GDM1 (cell line): Measurements from ENCODE around the gene LMO4.

ENCODE experiments used
- DNase-seq: peaks from one replicate; lab custom pipeline; 2025; lab: John Stamatoyannopoulos, UW

Gene LMO4

DNA sequence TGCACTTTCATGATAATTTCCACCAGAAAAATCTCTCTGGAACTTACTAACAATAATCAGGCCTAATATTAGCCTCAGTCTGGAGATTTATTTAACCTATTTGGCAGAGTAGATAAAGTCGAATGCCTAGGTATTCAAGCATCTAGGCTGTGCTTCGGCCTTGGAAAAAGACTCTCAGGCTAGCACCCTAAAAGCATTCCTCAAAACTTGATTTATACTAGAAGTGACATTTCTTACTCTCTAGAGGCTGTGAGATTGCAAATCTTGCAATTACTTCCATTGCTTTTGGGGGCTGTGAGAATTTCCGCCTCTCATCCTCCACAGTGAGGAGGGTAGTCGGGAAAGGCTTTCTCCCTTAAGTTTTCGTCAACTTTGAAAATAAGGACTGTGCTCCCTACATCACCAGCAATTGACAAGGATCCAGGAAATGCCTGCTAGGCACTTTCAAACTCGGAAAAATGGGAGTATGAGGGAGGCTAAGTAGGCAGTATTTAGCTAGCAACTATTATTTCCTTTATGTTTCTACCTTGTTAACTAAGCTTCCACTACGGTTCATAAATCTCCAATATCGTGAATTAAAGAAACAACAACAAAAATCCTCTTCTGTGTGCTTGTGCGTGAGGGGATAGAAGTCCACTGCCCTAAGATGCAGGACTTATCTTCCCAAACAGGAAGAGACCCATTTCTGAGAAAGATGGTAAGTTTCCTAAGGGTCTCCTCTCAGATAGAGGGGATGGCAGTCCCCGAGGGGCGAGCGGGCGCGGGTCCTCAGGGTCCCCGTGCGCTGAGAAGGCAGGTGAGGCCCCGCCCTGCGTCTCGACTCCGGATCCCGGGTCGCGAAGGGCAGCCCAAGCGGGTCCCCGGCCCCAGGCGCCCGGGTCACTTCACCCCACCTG, 1.1 kb upstream of the LMO4 start:
- no peak for DNase-seq

DNA sequence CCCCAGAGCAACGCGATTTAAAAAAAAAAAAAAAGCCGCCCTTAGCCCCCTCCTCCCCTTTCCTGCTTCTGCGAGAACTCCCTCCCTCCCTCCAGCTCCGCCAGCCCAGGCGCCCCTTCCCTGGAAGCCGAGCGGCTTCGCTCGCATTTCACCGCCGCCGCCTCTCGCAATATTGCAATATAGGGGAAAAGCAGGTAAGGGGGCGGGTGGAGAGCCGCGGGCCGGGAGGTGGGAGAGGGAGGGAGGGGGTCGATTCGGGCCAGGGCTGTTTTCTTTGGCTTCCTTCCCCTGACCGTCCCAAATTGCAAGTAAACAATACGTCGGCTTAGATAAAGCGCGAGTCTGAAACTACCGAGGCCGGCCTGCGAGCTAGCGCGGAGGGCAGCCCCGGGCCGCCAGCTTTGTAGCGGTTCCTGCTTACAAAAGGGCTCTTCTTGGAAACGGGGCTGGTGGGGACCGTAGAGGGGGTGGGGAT, 408 bp downstream of the LMO4 start:
- DNase-seq: peak; percentile 17

GRCh38 chr1:87329526-87330056, 911 bp downstream of the LMO4 start:
- no peak for DNase-seq

- no peak for DNase-seq
Observed at GRCh38 chr1:87330057-87330884, 1.6 kb downstream of the LMO4 start.

DNA sequence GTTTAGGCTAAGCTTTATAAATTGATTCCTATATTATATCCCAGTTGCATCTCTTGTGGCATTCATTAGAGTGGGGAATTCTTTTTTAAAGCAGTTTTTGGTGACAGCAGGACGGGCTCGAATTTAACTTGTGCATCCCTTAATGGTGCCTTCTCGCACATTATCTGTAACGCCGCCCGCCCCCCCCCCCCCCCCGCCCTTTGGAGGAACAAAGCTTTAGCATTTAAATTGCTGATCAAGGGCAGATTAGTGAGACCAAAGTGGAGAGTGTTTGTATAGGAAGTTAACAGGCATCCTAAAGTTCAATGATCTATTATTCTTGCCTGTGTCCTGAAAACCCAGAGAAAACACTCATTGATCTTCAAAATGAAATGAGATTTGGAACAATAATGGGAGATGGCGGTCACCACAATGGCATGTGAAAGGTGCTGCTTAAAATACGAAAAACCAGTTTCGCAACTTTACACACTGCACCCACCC, 2.2 kb downstream of the LMO4 start:
- DNase-seq: no peak

- DNase-seq: peak; percentile 11
Observed at GRCh38 chr1:87331365-87332241, 2.9 kb downstream of the LMO4 start.

- DNase-seq: no peak
Observed at GRCh38 chr1:87333692-87334347, 5.1 kb downstream of the LMO4 start.

- DNase-seq: no peak
Observed at GRCh38 chr1:87334351-87335174, 5.9 kb downstream of the LMO4 start.

GRCh38 chr1:87335175-87335884, 6.7 kb downstream of the LMO4 start:
- peak; percentile 14 for DNase-seq

GRCh38 chr1:87336623-87337067, 8.0 kb downstream of the LMO4 start:
- no peak for DNase-seq

- no peak for DNase-seq
Observed at GRCh38 chr1:87337606-87338005, 8.9 kb downstream of the LMO4 start.

GRCh38 chr1:87338566-87338965, 9.9 kb downstream of the LMO4 start:
- DNase-seq: no peak

DNA sequence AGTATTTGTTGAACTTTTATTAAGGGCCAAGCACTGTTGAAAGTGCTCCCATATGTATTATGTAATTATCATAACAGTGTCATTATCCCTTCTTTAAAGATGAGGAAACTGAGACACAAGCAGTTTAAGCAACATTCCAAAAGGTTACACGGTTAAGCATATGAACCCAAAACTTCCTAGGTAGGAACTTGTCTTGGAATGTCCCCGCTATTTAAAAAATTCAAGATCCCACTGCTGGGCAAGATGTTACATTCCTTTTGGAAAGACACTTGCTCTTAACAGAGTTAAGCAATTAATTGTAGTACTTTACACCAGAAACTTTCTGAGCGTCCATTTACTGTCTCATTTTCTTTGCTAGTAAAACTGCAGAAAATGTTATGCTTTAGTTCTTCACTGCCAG, 15.6 kb downstream of the LMO4 start:
- no peak for DNase-seq

DNA sequence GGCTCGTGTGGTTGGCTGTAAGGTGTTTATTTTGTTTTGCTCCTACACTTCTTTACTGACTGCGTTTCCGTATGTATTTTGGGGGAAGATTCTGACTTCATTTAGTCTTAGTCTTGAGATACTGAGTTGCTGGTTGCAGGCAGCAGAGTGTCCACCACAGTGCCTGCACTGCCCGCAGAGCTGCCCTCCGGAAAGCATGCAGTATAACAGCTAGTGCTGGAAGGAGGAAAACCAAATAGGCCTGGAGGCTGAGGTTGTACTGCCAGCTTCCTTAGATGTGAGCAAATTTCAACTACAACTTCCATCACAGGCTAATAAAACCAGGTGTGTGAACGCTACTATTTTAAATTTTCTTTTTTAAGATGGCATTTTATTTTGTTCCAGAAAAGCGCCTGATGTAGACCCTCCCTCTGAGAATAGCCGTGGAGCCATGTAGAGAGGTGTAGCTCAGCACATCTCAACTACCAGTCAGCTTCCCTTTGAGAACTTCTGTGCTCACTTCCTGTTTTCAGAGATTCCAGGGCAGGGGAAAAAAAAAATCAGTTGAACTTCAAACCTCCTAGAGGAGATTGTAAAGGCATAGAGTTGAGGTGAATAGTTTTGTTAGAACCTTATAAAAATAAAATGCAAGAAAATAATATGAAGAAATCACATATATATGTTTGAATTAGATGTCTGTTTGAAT, 17.6 kb downstream of the LMO4 start:
- no peak for DNase-seq

GRCh38 chr1:87348341-87349019, 19.8 kb downstream of the LMO4 start:
- DNase-seq: no peak

GRCh38 chr1:87349036-87349435, 20.4 kb downstream of the LMO4 start:
- no peak for DNase-seq

GRCh38 chr1:87355894-87356293, 27.2 kb downstream of the LMO4 start:
- no peak for DNase-seq

DNA sequence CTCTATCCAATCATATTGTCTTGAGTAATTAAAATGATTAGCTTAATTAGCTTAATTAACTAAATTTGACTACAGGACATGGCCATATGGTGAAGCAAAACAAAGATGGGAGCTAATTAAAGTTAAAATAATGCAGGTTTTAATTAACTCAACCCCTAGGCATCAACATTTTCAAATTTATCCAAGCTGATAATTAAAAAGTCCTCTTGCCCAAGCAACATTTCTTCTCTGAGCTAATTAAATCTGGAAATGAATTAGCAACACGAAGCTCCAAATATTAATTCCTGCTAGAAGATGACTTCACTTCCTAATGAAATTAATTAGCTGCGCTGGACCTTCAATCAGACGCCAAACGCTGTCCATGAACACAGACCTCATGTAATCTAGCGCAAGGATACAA, 27.9 kb downstream of the LMO4 start:
- no peak for DNase-seq
